HL-60/S4 treated with phorbol 12-myristate 13-acetate at 8.2 ng/mL for 4 days and 3 days (cell line): Measurements from ENCODE around the gene SEMA4C.

Experiments used
- in situ Hi-C: fragments of 300-500 bp; cut with MboI; formaldehyde crosslinking; loops from 2 replicates; pipeline ENCODE4 v1.15.0; 2022; ENCODE audit warnings: low sequenced_read_pairs

Gene SEMA4C

GRCh38 chr2:96869822-96870625, at the start of gene SEMA4C:
Gene SEMA4C (minus strand): TSS chr2:96870080. CDS start chr2:96867886, 2,194 bp downstream.
- in situ Hi-C loops = no loop called here

- in situ Hi-C loops = no loop called here
Observed at GRCh38 chr2:96918754-96919550, 49.1 kb upstream of the SEMA4C start.

GRCh38 chr2:96918092-96918753, 48.3 kb upstream of the SEMA4C start:
- in situ Hi-C loops = no loop called here

- in situ Hi-C loops = no loop called here
Observed at GRCh38 chr2:96916646-96917543, 47.0 kb upstream of the SEMA4C start.

GRCh38 chr2:96916156-96916630, 46.3 kb upstream of the SEMA4C start:
- in situ Hi-C loops = no loop called here

GRCh38 chr2:96914332-96914731, 44.5 kb upstream of the SEMA4C start:
- in situ Hi-C loops = no loop called here

GRCh38 chr2:96913398-96914202, 43.7 kb upstream of the SEMA4C start:
- in situ Hi-C loops = no loop called here

GRCh38 chr2:96913117-96913397, 43.2 kb upstream of the SEMA4C start:
- in situ Hi-C loops = no loop called here

GRCh38 chr2:96912346-96913116, 42.7 kb upstream of the SEMA4C start:
- in situ Hi-C loops = no loop called here

- in situ Hi-C loops = no loop called here
Observed at GRCh38 chr2:96909611-96910021, 39.7 kb upstream of the SEMA4C start.

GRCh38 chr2:96907115-96908041, 37.5 kb upstream of the SEMA4C start:
- in situ Hi-C loops = no loop called here

GRCh38 chr2:96906729-96907114, 36.8 kb upstream of the SEMA4C start:
- in situ Hi-C loops = no loop called here

GRCh38 chr2:96903815-96904214, 33.9 kb upstream of the SEMA4C start:
- in situ Hi-C loops = no loop called here

GRCh38 chr2:96903318-96903717, 33.4 kb upstream of the SEMA4C start:
- in situ Hi-C loops = no loop called here

- in situ Hi-C loops = no loop called here
Observed at GRCh38 chr2:96900237-96900636, 30.4 kb upstream of the SEMA4C start.

GRCh38 chr2:96899413-96899741, 29.5 kb upstream of the SEMA4C start:
- in situ Hi-C loops = no loop called here

- in situ Hi-C loops = no loop called here
Observed at GRCh38 chr2:96898641-96899412, 28.9 kb upstream of the SEMA4C start.
